BLaER1 (cell line): ENCODE results near the gene STAG2.

Source experiments
- H3K27ac ChIP-seq: shearing (Covaris generic); formaldehyde crosslinking; 2 replicates; pipeline ENCODE4 v1.8.1; 2022
- H3K27me3 ChIP-seq: shearing (Covaris generic); formaldehyde crosslinking; 2 replicates; pipeline ENCODE4 v1.8.1; 2022
- H3K36me3 ChIP-seq: shearing (Covaris generic); formaldehyde crosslinking; 2 replicates; pipeline ENCODE4 v1.8.1; 2022
- H3K4me1 ChIP-seq: shearing (Covaris generic); formaldehyde crosslinking; 2 replicates; pipeline ENCODE4 v1.8.1; 2022
- H3K4me2 ChIP-seq: shearing (Covaris generic); formaldehyde crosslinking; 2 replicates; pipeline ENCODE4 v1.8.1; 2022
- H3K4me3 ChIP-seq: shearing (Covaris generic); formaldehyde crosslinking; 2 replicates; pipeline ENCODE4 v1.8.1; 2022
- H3K9ac ChIP-seq: shearing (Covaris generic); formaldehyde crosslinking; 2 replicates; pipeline ENCODE4 v1.8.1; 2022
- H3K9me3 ChIP-seq: shearing (Covaris generic); formaldehyde crosslinking; 2 replicates; pipeline ENCODE4 v1.8.1; 2022
- H4K20me1 ChIP-seq: shearing (Covaris generic); formaldehyde crosslinking; 2 replicates; pipeline ENCODE4 v1.8.1; 2022
- Cebpa-rat ChIP-seq: shearing (Covaris generic); IDR thresholded peaks from 2 replicates; pipeline ENCODE4 v1.8.1; 2022

The STAG2 gene

DNA sequence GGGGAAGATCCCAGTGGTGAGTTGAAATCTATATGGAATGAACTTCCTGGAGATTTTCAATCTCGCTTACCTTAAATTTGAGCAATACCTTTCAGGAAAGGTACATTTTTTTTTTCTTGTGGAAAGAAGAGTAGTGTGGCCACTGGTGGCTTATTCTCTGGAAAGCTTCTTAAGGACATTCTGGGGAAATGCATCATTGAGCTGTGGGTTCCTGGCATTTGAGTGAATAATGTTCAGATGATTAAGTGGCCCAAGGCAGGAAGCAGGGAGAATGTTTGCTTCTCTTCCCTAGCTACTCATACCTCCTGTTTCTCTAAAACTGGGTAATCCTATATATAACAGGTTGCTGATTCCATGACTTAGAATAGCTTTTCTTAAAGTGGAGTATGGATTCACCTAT lies 31.8 kb downstream of the STAG2 start:
- TF ChIP-seq Cebpa-rat = no peak
- Histone ChIP-seq H3K9me3 (peaks cover 11% of the 10 kb centered on the region), H3K4me2 (no peak overlapping the region), H4K20me1 (peaks cover 94% of the 10 kb centered on the region), H3K4me1 (no peaks in the 10 kb centered on the region), H3K36me3 (0 out of 2 replicates have a peak, but pooled peaks cover 14% of the 10 kb centered on the region), H3K4me3 (no peak overlapping the region), H3K27ac (no peak overlapping the region), H3K9ac (no peak overlapping the region), H3K27me3 (peaks cover 6% of the 10 kb centered on the region; the same call in 1 of the 2 replicates)

DNA sequence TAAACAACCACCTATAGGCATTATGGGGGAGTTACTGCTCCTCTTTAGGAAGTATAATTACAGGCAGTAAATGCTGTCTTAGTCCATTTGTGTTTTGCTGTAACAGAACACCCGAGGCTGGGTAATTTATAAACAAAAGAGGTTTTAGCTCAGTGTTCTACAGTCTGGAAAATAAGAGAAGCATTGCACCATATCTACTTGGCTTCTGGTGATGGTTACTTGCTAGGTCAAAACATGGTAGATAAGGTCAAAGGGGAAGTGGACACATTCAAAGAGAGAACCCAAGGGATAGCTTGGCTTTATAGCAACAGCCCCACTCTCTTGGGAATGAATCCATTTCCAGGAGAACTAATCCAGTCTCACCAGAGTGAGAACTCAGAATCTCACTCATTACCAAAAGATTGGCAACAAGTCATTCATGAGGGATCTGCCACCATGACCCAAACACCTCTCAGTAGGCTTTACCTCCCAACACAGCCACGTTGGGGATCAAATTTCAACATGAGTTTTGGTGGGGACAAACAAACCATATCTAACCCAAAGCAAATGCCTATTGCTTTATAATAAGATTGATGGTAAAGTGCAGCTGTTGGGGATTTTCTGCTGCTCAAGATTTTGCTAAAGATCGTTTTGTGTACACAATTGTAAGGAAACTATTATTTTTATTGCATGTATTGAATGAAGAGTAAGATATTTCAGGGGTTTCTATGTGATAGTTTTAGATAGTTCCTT lies 32.6 kb downstream of the STAG2 start:
- Histone ChIP-seq H3K4me2 (no peak overlapping the region), H3K9ac (no peak overlapping the region), H4K20me1 (peaks cover 92% of the 10 kb centered on the region), H3K4me1 (no peaks in the 10 kb centered on the region), H3K36me3 (0 out of 2 replicates have a peak, but pooled peaks cover 14% of the 10 kb centered on the region), H3K27me3 (peaks cover 6% of the 10 kb centered on the region; the same call in 1 of the 2 replicates), H3K4me3 (no peak overlapping the region), H3K9me3 (peaks cover 11% of the 10 kb centered on the region), H3K27ac (no peak overlapping the region)
- no peak for TF ChIP-seq Cebpa-rat

- TF ChIP-seq Cebpa-rat = no peak
- H3K9ac ChIP-seq = no peak overlapping the region
Measured at GRCh38 chrX:123994730-123995129, 33.2 kb downstream of the STAG2 start.

DNA sequence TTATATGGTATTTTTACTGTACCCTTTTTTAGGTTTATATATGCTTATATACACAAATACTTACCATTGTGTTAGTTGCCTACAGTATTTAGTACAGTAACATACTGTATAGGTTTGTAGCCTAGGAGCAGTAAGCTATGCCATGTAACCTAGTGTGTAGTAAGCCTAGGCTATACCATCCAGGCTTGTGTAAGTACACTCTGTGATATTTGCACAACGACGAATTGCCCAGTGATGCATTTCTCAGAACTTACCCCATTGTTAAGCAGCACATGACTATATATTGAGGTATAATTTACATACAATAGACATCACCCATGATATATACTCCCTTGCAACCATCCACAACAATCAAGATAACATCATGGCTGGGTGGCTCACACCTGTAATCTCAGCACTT lies 40.1 kb downstream of the STAG2 start:
- TF ChIP-seq Cebpa-rat = no peak
- Histone ChIP-seq H3K9me3 (0 out of 2 replicates have a peak, but pooled peaks cover 4% of the 10 kb centered on the region), H3K4me2 (no peak overlapping the region), H3K27me3 (peaks cover 3% of the 10 kb centered on the region), H4K20me1 (peaks cover 96% of the 10 kb centered on the region), H3K4me3 (no peak overlapping the region), H3K9ac (no peak overlapping the region), H3K27ac (no peak overlapping the region), H3K36me3 (peaks cover 24% of the 10 kb centered on the region; the same call in 1 of the 2 replicates), H3K4me1 (no peaks in the 10 kb centered on the region)

More at GRCh38 chrX:123994730-123995129, 33.2 kb downstream of the STAG2 start:
- Histone ChIP-seq H3K4me2 (no peak overlapping the region), H3K36me3 (0 out of 2 replicates have a peak, but pooled peaks cover 12% of the 10 kb centered on the region), H3K27ac (no peak overlapping the region), H3K4me1 (no peaks in the 10 kb centered on the region), H3K4me3 (no peak overlapping the region), H4K20me1 (peaks cover 92% of the 10 kb centered on the region), H3K27me3 (peaks cover 6% of the 10 kb centered on the region; the same call in 1 of the 2 replicates), H3K9me3 (peaks cover 9% of the 10 kb centered on the region)

DNA sequence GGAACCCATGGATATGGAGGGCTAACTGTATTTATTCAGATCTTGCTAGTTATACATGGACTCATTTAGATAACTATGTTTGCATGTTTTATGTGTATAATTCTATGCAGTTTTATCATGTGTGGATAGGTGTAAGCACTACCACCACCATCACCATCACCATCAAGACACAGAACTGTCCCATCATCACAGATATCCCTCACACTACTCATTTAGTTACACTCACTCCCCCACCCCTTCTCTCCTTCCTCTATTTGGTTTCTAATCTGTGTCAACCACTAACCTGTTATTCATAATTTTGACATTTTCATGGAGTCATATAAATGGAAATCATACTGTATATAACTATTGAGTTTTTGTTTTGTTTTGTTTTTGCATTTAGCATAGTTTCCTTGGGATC lies 43.7 kb downstream of the STAG2 start:
- Histone ChIP-seq H3K36me3 (peaks cover 25% of the 10 kb centered on the region; the same call in 1 of the 2 replicates), H3K27me3 (peaks cover 3% of the 10 kb centered on the region), H3K27ac (no peak overlapping the region), H3K9me3 (no peaks in the 10 kb centered on the region), H3K4me2 (no peak overlapping the region), H3K4me3 (no peak overlapping the region), H3K4me1 (no peaks in the 10 kb centered on the region), H4K20me1 (peaks cover 97% of the 10 kb centered on the region), H3K9ac (no peak overlapping the region)
- TF ChIP-seq Cebpa-rat = no peak

DNA sequence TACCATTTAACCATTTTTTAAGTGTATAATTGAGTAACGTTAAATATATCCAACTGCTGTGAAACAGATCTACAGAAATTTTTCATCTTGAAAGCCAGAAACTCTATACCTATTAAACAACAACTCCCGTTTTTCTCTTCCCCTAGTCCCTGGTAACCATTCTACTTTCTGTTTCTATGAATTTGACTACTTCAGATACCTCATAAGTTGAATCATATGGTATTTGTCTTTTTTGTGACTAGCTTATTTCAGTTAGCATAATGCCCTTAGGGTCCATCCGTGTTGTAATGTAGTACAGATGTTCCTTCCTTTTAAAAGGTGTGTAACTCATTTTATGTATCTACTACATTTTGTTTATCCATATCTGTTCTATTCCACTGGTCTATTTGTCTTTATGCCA lies 48.7 kb downstream of the STAG2 start:
- no peak overlapping the region for H3K9ac ChIP-seq
- no peak overlapping the region for H3K4me3 ChIP-seq
- H3K27ac ChIP-seq = no peak overlapping the region
- no peak for TF ChIP-seq Cebpa-rat
- 0 out of 2 replicates have a peak, but pooled peaks cover 9% of the 10 kb centered on the region for H3K36me3 ChIP-seq
- H3K9me3 ChIP-seq = no peaks in the 10 kb centered on the region
- no peaks in the 10 kb centered on the region for H3K4me1 ChIP-seq
- H3K27me3 ChIP-seq = peaks cover 5% of the 10 kb centered on the region
- H4K20me1 ChIP-seq = peaks cover 97% of the 10 kb centered on the region
- H3K4me2 ChIP-seq = no peak overlapping the region

- H3K27me3 ChIP-seq = peaks cover 5% of the 10 kb centered on the region
- H3K9ac ChIP-seq = no peak overlapping the region
- H3K4me3 ChIP-seq = no peak overlapping the region
- no peak overlapping the region for H3K27ac ChIP-seq
- no peak for TF ChIP-seq Cebpa-rat
- H3K9me3 ChIP-seq = no peaks in the 10 kb centered on the region
- H3K4me2 ChIP-seq = no peak overlapping the region
- H3K36me3 ChIP-seq = 0 out of 2 replicates have a peak, but pooled peaks cover 9% of the 10 kb centered on the region
- H3K4me1 ChIP-seq = no peaks in the 10 kb centered on the region
- peaks cover 97% of the 10 kb centered on the region for H4K20me1 ChIP-seq
Measured at GRCh38 chrX:124010566-124010965, 49.1 kb downstream of the STAG2 start.

GRCh38 chrX:124015721-124016120 lies 54.2 kb downstream of the STAG2 start:
- no peaks in the 10 kb centered on the region for H3K9me3 ChIP-seq
- no peak overlapping the region for H3K4me2 ChIP-seq
- no peak for TF ChIP-seq Cebpa-rat
- no peaks in the 10 kb centered on the region for H3K4me1 ChIP-seq
- no peaks in the 10 kb centered on the region for H3K36me3 ChIP-seq
- H4K20me1 ChIP-seq = peaks cover 99% of the 10 kb centered on the region
- H3K9ac ChIP-seq = no peak overlapping the region
- 0 out of 2 replicates have a peak, but pooled peaks cover 2% of the 10 kb centered on the region for H3K27me3 ChIP-seq
- H3K27ac ChIP-seq = no peak overlapping the region
- no peak overlapping the region for H3K4me3 ChIP-seq

GRCh38 chrX:124016825-124017224 lies 55.3 kb downstream of the STAG2 start:
- Histone ChIP-seq H3K9ac (no peak overlapping the region), H3K4me1 (no peaks in the 10 kb centered on the region), H3K36me3 (no peaks in the 10 kb centered on the region), H3K27me3 (no peaks in the 10 kb centered on the region; the same call in 1 of the 2 replicates), H3K27ac (no peak overlapping the region), H3K9me3 (no peaks in the 10 kb centered on the region), H3K4me2 (no peak overlapping the region), H4K20me1 (peaks cover 99% of the 10 kb centered on the region), H3K4me3 (no peak overlapping the region)
- no peak for TF ChIP-seq Cebpa-rat

- H3K9ac ChIP-seq = no peak overlapping the region
- no peak overlapping the region for H3K4me2 ChIP-seq
- no peaks in the 10 kb centered on the region for H3K4me1 ChIP-seq
- no peaks in the 10 kb centered on the region; the same call in 1 of the 2 replicates for H3K27me3 ChIP-seq
- no peaks in the 10 kb centered on the region for H3K36me3 ChIP-seq
- no peak overlapping the region for H3K27ac ChIP-seq
- no peak overlapping the region for H3K4me3 ChIP-seq
- TF ChIP-seq Cebpa-rat = no peak
- no peaks in the 10 kb centered on the region for H3K9me3 ChIP-seq
- H4K20me1 ChIP-seq = peaks cover 100% of the 10 kb centered on the region
Measured at GRCh38 chrX:124018023-124018422, 56.5 kb downstream of the STAG2 start.
